Trophoblast cell (in vitro differentiated cells and primary cell): Measurements from ENCODE around the gene FBP1.
A peak's percentile ranks its signal among the peaks of the same experiment; 100 is the strongest.
"Not testable (repeated sequence)": the region's sequence is repeated elsewhere in the genome, so short reads cannot be mapped to it uniquely, and the experiment has no call there.

ENCODE experiments used
- DNase-seq, 2 donors: peaks; one replicate each; pipeline ENCODE4 v3.0.0-alpha.2; 2016
- H2AFZ ChIP-seq: 2 replicates; pipeline ENCODE4 v1.6.1; 2013; ENCODE audit warnings: low read length, moderate library complexity, mild to moderate bottlenecking; ENCODE audit not compliant: insufficient read depth, poor library complexity
- H2AK5ac ChIP-seq: 2 replicates; pipeline ENCODE4 v1.6.1; 2013; ENCODE audit warnings: mild to moderate bottlenecking, low read length
- H2BK120ac ChIP-seq: 2 replicates; pipeline ENCODE4 v1.6.1; 2013; ENCODE audit warnings: low read length, mild to moderate bottlenecking, moderate library complexity; ENCODE audit not compliant: insufficient read depth, poor library complexity
- H2BK12ac ChIP-seq: 2 replicates; pipeline ENCODE4 v1.6.1; 2013; ENCODE audit warnings: mild to moderate bottlenecking, low read length, moderate library complexity
- H2BK5ac ChIP-seq: 2 replicates; pipeline ENCODE4 v1.6.1; 2013; ENCODE audit warnings: low read length, low read depth, moderate library complexity, mild to moderate bottlenecking; ENCODE audit not compliant: poor library complexity
- H3K14ac ChIP-seq: 2 replicates; pipeline ENCODE4 v1.6.1; 2013; ENCODE audit warnings: mild to moderate bottlenecking, low read length
- H3K18ac ChIP-seq: 2 replicates; pipeline ENCODE4 v1.6.1; 2013; ENCODE audit warnings: mild to moderate bottlenecking, low read length
- H3K23ac ChIP-seq: 2 replicates; pipeline ENCODE4 v1.6.1; 2013; ENCODE audit warnings: low read length
- H3K27ac ChIP-seq: 2 replicates; pipeline ENCODE4 v1.5.1; 2013; ENCODE audit warnings: low read depth, mild to moderate bottlenecking, inconsistent platforms, low read length, moderate library complexity
- H3K27me3 ChIP-seq: 2 replicates; pipeline ENCODE4 v1.6.1; 2013; ENCODE audit warnings: inconsistent platforms, mild to moderate bottlenecking, low read length, moderate library complexity; ENCODE audit not compliant: insufficient read depth
- H3K36me3 ChIP-seq, 2 experiments: 1 replicate in 1 of 2; 2 replicates in 1 of 2; pipeline ENCODE4 v1.6.1; 2013; ENCODE audit warnings: low read length in 2 of 2, mild to moderate bottlenecking in 2 of 2, moderate library complexity in 1 of 2; ENCODE audit not compliant: insufficient read depth in 2 of 2, control insufficient read depth in 1 of 2
- H3K4ac ChIP-seq: 2 replicates; pipeline ENCODE4 v1.6.1; 2013; ENCODE audit warnings: low read depth, mild to moderate bottlenecking, low read length, moderate library complexity
- H3K4me1 ChIP-seq, 2 experiments: 1 replicate in 1 of 2; 2 replicates in 1 of 2; pipeline ENCODE4 v1.6.1; 2013; ENCODE audit warnings: low read length in 2 of 2, mild to moderate bottlenecking in 2 of 2, moderate library complexity in 1 of 2; ENCODE audit not compliant: insufficient read depth in 2 of 2, control insufficient read depth in 1 of 2
- H3K4me2 ChIP-seq: 2 replicates; pipeline ENCODE4 v1.6.1; 2013; ENCODE audit warnings: inconsistent platforms, mild to moderate bottlenecking, low read length, moderate library complexity
- H3K4me3 ChIP-seq: 2 replicates; pipeline ENCODE4 v1.5.1; 2013; ENCODE audit warnings: mild to moderate bottlenecking, low read depth, low read length, inconsistent platforms
- H3K79me1 ChIP-seq: one replicate; pipeline ENCODE4 v1.6.1; 2013; ENCODE audit warnings: low read length
- H3K79me2 ChIP-seq: 2 replicates; pipeline ENCODE4 v1.6.1; 2013; ENCODE audit warnings: low read length, mild to moderate bottlenecking; ENCODE audit not compliant: control insufficient read depth, insufficient read depth, poor library complexity
- H3K9ac ChIP-seq: 2 replicates; pipeline ENCODE4 v1.6.1; 2013; ENCODE audit warnings: mild to moderate bottlenecking, low read length
- H3K9me3 ChIP-seq: 2 replicates; pipeline ENCODE4 v1.6.1; 2013; ENCODE audit warnings: low read depth, mild to moderate bottlenecking, control low read depth, inconsistent platforms, low read length; ENCODE audit not compliant: insufficient read depth
- H4K12ac ChIP-seq: 2 replicates; pipeline ENCODE4 v1.6.1; 2013; ENCODE audit warnings: low read depth, mild to moderate bottlenecking, low read length, moderate library complexity
- H4K8ac ChIP-seq: 2 replicates; pipeline ENCODE4 v1.6.1; 2013; ENCODE audit warnings: low read depth, mild to moderate bottlenecking, low read length, moderate library complexity
- H4K91ac ChIP-seq: one replicate; pipeline ENCODE4 v1.6.1; 2013; ENCODE audit warnings: low read depth, mild to moderate bottlenecking, low read length, moderate library complexity
- WGBS: extraction: QIAGEN DNeasy Blood & Tissue Kit; methylation state at CpG from one replicate; pipeline ENCODE4 v1.1.7; 2013; ENCODE audit warnings: missing lambda C conversion rate; ENCODE audit not compliant: insufficient read length, insufficient coverage; ENCODE audit errors: extremely low coverage; 5-methylcytosine and 5-hydroxymethylcytosine counted together

FBP1 gene

DNA sequence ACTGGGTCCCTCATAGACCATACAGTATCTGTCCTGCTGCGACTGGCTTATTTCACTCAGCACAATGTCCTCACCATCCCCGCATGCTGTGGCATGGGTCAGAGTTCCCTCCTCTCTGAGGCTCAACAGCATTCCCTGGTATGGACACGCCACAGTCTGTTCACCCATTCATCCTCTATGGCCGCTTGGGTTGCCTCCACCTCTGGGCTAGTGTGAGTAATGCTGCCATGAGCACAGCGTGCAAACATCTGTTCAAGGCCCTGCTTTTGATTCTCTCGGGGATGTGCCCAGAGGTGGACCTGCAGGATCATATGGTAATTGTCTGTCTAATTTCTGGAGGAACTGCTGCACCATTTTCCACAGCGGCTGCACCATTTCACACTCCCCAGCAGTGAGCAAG lies 40.2 kb downstream of the FBP1 start:
- Histone ChIP-seq H3K9ac (no peak overlapping the region), H3K23ac (no peak overlapping the region), H3K79me2 (no peaks in the 10 kb centered on the region), H3K9me3 (no peaks in the 10 kb centered on the region), H3K18ac (no peak overlapping the region), H3K36me3 (no peaks in the 10 kb centered on the region), H3K27ac (no peak overlapping the region), H3K4me1 (no peaks in the 10 kb centered on the region), H3K4me3 (no peak overlapping the region), H3K14ac (no peak overlapping the region), H2AK5ac (no peak overlapping the region), H3K4ac (no peak overlapping the region), H4K91ac (no peak overlapping the region), H3K4me2 (no peak overlapping the region), H3K79me1 (no peaks in the 10 kb centered on the region), H2BK12ac (no peak overlapping the region), H4K12ac (no peak overlapping the region), H2AFZ (no peak overlapping the region), H4K8ac (no peak overlapping the region), H3K27me3 (no peaks in the 10 kb centered on the region), H2BK5ac (no peak overlapping the region), H2BK120ac (no peak overlapping the region)
- no CpG with 5 or more reads among the region's 7 CpGs for WGBS
- DNase-seq = no peak

DNA sequence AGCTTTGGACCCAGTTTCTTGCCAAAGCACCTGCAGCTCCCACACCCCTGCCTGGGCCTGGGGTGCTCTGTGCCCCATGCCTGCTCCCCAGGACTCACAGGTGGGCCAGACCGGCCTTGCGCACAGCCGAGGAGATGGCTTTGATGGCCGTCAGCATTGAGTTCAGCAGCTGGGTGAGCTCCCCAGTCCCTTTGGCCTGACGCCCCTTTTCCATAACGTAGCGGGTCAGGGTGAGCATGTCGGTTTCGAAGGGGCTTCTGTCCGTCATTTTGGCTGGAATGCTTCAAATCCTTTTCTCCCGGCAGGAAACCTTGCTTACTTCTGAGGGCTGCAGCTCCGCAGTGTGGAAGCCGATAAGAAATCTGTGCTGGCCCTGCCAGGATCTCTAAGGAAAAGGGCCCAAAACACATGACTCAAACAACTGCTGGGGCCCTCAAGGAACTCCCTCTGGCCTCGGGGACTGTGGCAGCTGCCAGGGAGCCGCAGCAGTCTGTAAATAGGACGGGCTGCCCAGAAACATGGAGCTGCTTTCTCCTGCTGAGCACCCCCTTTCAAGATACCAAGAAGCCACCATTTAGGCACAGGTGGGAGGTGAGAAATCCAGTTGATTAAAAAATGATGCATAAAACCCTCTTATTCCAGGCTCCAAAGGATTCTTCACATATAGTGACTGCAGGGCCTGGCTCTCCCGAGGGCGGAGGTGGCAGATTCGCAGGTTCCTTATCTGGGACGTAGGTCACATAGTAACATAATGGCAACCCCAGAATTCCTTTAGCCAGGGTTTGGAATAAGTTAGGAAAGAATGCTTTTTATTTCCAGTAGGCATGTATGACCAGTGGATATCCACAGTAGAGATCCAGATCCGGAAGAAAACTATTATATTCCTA lies 45.6 kb downstream of the FBP1 start, which contains the start of gene FBP2:
FBP2 (minus strand) TSS at position 366 of the 887 bp plus-strand sequence; CDS start at position 268, 98 bp downstream.
- WGBS = no CpG with 5 or more reads among the region's 21 CpGs
- H2BK5ac ChIP-seq = no peak within 1 kb of the TSS

GRCh38 chr9:94592683-94593082 lies 46.6 kb downstream of the FBP1 start:
- not testable (repeated sequence) for H2BK12ac ChIP-seq, H4K91ac ChIP-seq, H4K8ac ChIP-seq, H2BK120ac ChIP-seq, H3K27me3 ChIP-seq, H3K4me2 ChIP-seq, H2AFZ ChIP-seq, H3K36me3 ChIP-seq, H3K23ac ChIP-seq, H3K79me1 ChIP-seq, H3K4me3 ChIP-seq, H3K4me1 ChIP-seq, H3K14ac ChIP-seq, H4K12ac ChIP-seq, H3K18ac ChIP-seq, H3K9ac ChIP-seq, DNase-seq, H3K4ac ChIP-seq, H2AK5ac ChIP-seq, H3K9me3 ChIP-seq, H3K79me2 ChIP-seq, H3K27ac ChIP-seq, H2BK5ac ChIP-seq
- WGBS = no CpG with 5 or more reads among the region's 7 CpGs

More for the DNA sequence above, 45.6 kb downstream of the FBP1 start, which contains the start of gene FBP2:
- Histone ChIP-seq H3K27ac (no peak within 1 kb of the TSS), H3K36me3 (no peaks in the 10 kb centered on the region), H3K18ac (no peak within 1 kb of the TSS), H3K14ac (no peak within 1 kb of the TSS), H3K79me1 (no peaks in the 10 kb centered on the region), H3K4me3 (peak within 1 kb of the TSS; percentile 13), H3K27me3 (no peaks in the 10 kb centered on the region), H3K23ac (no peak within 1 kb of the TSS), H3K9me3 (no peaks in the 10 kb centered on the region), H2AK5ac (no peak within 1 kb of the TSS), H2BK120ac (no peak within 1 kb of the TSS), H4K91ac (no peak within 1 kb of the TSS), H4K12ac (no peak within 1 kb of the TSS), H3K4me1 (no peaks in the 10 kb centered on the region), H3K79me2 (no peaks in the 10 kb centered on the region), H2BK12ac (no peak within 1 kb of the TSS), H3K9ac (no peak within 1 kb of the TSS), H2AFZ (no peak within 1 kb of the TSS), H4K8ac (no peak within 1 kb of the TSS), H3K4me2 (no peak within 1 kb of the TSS), H3K4ac (no peak within 1 kb of the TSS)
- DNase-seq = no peak

GRCh38 chr9:94591876-94592275 lies 47.4 kb downstream of the FBP1 start:
- no peak overlapping the region for H3K4me2 ChIP-seq
- no CpG with 5 or more reads among the region's 8 CpGs for WGBS

More at GRCh38 chr9:94591876-94592275, 47.4 kb downstream of the FBP1 start:
- Histone ChIP-seq H3K4me3 (no peak overlapping the region), H2AFZ (no peak overlapping the region), H3K4ac (no peak overlapping the region), H4K8ac (no peak overlapping the region), H3K79me1 (no peaks in the 10 kb centered on the region), H2BK5ac (no peak overlapping the region), H3K23ac (no peak overlapping the region), H3K9me3 (no peaks in the 10 kb centered on the region), H3K27ac (no peak overlapping the region), H2AK5ac (no peak overlapping the region), H3K14ac (no peak overlapping the region), H4K12ac (no peak overlapping the region), H3K79me2 (no peaks in the 10 kb centered on the region), H2BK12ac (no peak overlapping the region), H3K9ac (no peak overlapping the region), H3K18ac (no peak overlapping the region), H3K4me1 (no peaks in the 10 kb centered on the region), H3K27me3 (no peaks in the 10 kb centered on the region), H3K36me3 (no peaks in the 10 kb centered on the region), H2BK120ac (no peak overlapping the region), H4K91ac (no peak overlapping the region)
- no peak for DNase-seq
